Heart right ventricle (tissue), 16 donors: Measurements from ENCODE around the gene JPH2. TPM values are rescaled to one million over a fixed set of nuclear protein-coding genes. Genes with fewer than 3 reads are reported as not detected.

Experiments used
- ATAC-seq, 8 donors: fragments of 200-7000 bp; cut with Tn5 transposase; one replicate each; pipeline ENCODE4 v1.9.1; 2020; ENCODE audit warnings: mild to moderate bottlenecking in 8 of 8, moderate library complexity in 8 of 8, moderate number of reproducible peaks in 1 of 8
- DNase-seq, 2 donors: peaks; one replicate each; pipeline ENCODE4 v3.0.0-alpha.2; 2020
- H3K27ac ChIP-seq, 10 donors: fragments of 200-600 bp; sonication (generic) in 2 of 10; one replicate each; pipeline versions ENCODE4 v1.5.0 to v1.8.0; 2020 to 2022; ENCODE audit warnings: mild to moderate bottlenecking in 3 of 10
- H3K27me3 ChIP-seq, 7 donors: fragments of 200-600 bp; one replicate each; pipeline ENCODE4 v1.8.0; 2021 to 2022; ENCODE audit warnings: mild to moderate bottlenecking in 2 of 7
- H3K36me3 ChIP-seq, 9 donors: fragments of 200-600 bp; sonication (generic) in 1 of 9; one replicate each; pipeline versions ENCODE4 v1.5.0 to v1.8.0; 2020 to 2022; ENCODE audit warnings: mild to moderate bottlenecking in 2 of 9
- H3K4me1 ChIP-seq, 9 donors: fragments of 200-600 bp; sonication (generic) in 1 of 9; one replicate each; pipeline versions ENCODE4 v1.5.0 to v1.8.0; 2020 to 2022; ENCODE audit warnings: mild to moderate bottlenecking in 4 of 9
- H3K4me3 ChIP-seq, 10 donors: fragments of 200-600 bp; sonication (generic) in 2 of 10; one replicate each; pipeline versions ENCODE4 v1.5.0 to v1.8.0; 2020 to 2022; ENCODE audit warnings: mild to moderate bottlenecking in 7 of 10, moderate library complexity in 2 of 10
- H3K9me3 ChIP-seq, 11 donors: fragments of 200-600 bp in 10 of 11; sonication (generic) in 2 of 11; one replicate each; pipeline versions ENCODE4 v1.5.0 to v1.8.0; 2013 to 2022; ENCODE audit warnings: mild to moderate bottlenecking in 2 of 11, control low read depth in 1 of 11, moderate library complexity in 1 of 11
- CTCF ChIP-seq, 9 donors: fragments of 200-600 bp; sonication (generic) in 2 of 9; IDR thresholded peaks; one replicate each; pipeline versions ENCODE4 v1.5.0 to v1.8.0; 2021 to 2022; ENCODE audit warnings: antibody characterized with exemption in 9 of 9, mild to moderate bottlenecking in 5 of 9, moderate library complexity in 1 of 9
- WGBS, 2 donors: extraction: QIAGEN DNeasy Blood & Tissue Kit; methylation state at CpG; one replicate each; pipeline ENCODE4 v1.1.7; 2013; ENCODE audit warnings: inconsistent platforms in 1 of 2; 5-methylcytosine and 5-hydroxymethylcytosine counted together
- intact Hi-C, 10 donors: fragments of 100-400 bp; cut with DNase I; formaldehyde crosslinking; loops; one replicate each; pipeline versions ENCODE4 v1.11.1 to v1.14.2; 2022
- polyA plus RNA-seq, 2 donors: library from polyadenylated mRNA; stranded (reverse); fragments of 200-250 nt; gene quantifications; one replicate each; pipeline ENCODE4 v1.2.3, GENCODE V29; 2013
- total RNA-seq, 10 donors: library from RNA; stranded (reverse); fragmentation: NEBNext Ultra II Directional in 3 of 10; extraction: Animal tissue kit (Norgen Biotek cat#: 25700) in 3 of 10; gene quantifications; one replicate each; pipeline versions ENCODE4 v1.2.1 to v1.2.4, GENCODE V29; 2021 to 2023
- donor health status: Arrhythmogenic right ventricular cardiomyopathy.
- donor health status: ischemic (EF 13 %, LVEDD 7.1; RV severe dilation, severe dysfunction).
- donor health status: healthy with polysubstance abuse.
- donor health status: DM: no; HTN: yes; CAD: no.
- donor health status: DM: no; HTN: no; CAD: no.
- donor health status: ischemic (EF 25% LVEDD 6.9; RV normal size, moderate dysfunction).
- donor health status: ischemic (EF 25% LVEDD 5.7; RV mildly dilated, moderate dysfunction).
- donor health status: healthy.
- donor health status: DM: yes; HTN: yes; CAD: no.
- donor health status: Ischemic cardiomyopathy.
- donor health status: ischemic (EF 35%, LVEDD 5.7; RV mildly dilated, moderate dysfunction).
- donor health status: nonischemic (EF 11% LVEDD 7.7; RV severe dilation, severe dysfunction).
- donor health status: DM: yes; HTN: yes; CAD: no.
- donor health status: PGD.
- donor health status: ischemic (EF 29% LVEDD 5.4; RV normal size, mild dysfunction).
- donor health status: nonischemic (EF 23%, LVEDD 6.1; RV moderate dilation, normal function).

Gene JPH2
- total and polyA plus RNA-seq, 12 donors: 61.9 to 215 (median 146) TPM

DNA sequence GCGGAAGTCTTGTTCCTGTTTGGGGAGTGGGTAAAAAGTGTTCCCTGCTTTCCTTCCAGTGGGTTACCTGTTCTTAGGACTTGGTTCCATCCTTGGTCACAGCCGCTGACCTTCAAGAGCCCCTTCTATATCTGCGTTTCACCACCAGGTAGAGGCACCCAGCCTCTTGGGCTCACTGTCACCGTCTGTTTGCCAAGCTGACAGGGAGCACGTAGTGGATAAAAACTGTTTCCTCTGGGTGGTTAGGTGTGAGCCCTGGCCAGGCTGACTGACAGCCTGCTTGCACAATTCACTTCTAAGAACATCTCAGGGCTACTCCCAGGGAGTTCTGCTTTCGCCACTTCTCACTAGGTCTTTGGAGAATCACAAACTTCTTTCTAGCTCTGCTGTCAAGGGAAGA is 1.8 kb upstream of the JPH2 start:
- Histone ChIP-seq H3K4me3 (no peak overlapping the region), H3K36me3 (no peaks in the 10 kb centered on the region), H3K27ac (peak overlapping the region; percentile 58 to 98 (median 93)), H3K9me3 (no peaks in the 10 kb centered on the region), H3K4me1 (peaks cover 6 to 42% (median 21%) of the 10 kb centered on the region in 9 donors), H3K27me3 (peaks cover 0 to 27% (median 0%) of the 10 kb centered on the region in 7 donors)
- ATAC-seq (peak in 2 of 8 donors; percentile 16 to 36), DNase-seq (no peak)
- intact Hi-C loops: loop anchor here in 6 of 10 donors (1.0 to 10.0 kb wide), 5 partner anchors 36 to 434 kb away; no protein-coding TSS in a partner anchor
- 41 to 60% methylated on average over 6 of the region's 6 CpGs for WGBS, 2 donors
- TF ChIP-seq CTCF (IDR thresholded peaks at IDR 0.05): no peak

DNA sequence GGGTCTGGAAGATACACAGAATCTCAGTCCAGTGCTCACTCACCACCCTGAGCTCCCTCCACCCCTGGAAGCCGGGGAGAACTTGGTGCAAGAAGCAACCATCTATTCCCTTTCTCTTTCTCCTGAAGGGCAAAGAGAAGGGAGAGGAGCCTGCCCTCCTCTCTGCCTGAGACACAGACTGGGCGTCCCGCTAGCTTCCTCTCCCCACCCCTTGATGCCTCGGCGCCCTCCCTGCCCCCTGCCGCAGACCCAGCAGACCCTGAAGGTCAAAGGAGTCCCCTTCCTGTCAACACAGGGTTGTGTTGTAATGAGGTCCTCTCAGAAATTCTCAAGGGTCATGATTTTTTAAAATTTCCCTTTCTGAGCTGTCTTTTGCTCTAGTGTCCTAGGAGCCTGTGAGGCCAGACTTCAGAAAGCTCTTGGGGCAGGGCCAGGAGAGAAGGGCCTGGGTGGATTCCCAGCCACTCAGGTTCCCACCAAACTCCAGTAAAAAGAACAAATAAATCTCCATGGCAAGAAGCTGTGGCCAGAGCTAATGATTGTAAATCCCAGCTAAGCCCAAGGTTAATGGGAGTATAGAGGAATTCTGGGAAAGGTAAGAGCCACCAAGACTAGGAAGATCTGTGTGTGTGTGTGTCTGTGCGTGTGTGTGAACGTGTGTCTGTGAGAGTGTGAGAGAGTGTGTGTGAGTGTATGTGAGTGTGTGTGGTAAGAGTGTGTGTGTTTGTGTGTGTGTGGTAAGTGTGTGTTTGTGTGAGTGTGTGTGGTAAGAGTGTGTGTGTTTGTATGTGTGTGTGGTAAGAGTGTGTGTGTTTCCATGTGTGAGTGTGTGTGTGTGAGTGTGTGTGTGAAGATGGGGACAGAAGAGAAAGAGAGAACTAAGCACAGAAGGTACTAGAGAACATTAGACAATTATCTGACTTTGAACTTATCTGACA is 1.1 kb upstream of the JPH2 start:
- TF ChIP-seq CTCF (IDR thresholded peaks at IDR 0.05): no peak
- Histone ChIP-seq H3K36me3 (no peaks in the 10 kb centered on the region), H3K4me3 (peak overlapping the region in 9 of 10 donors; percentile 29 to 73 (median 60)), H3K9me3 (no peaks in the 10 kb centered on the region), H3K27me3 (peaks cover 0 to 29% (median 0%) of the 10 kb centered on the region in 7 donors), H3K27ac (peak overlapping the region; percentile 79 to 98 (median 93)), H3K4me1 (peaks cover 6 to 45% (median 21%) of the 10 kb centered on the region in 9 donors)
- ATAC-seq (peak; percentile 6 to 45 (median 38)), DNase-seq (no peak)
- intact Hi-C loops: loop anchor here in 8 of 10 donors (1.0 to 10.0 kb wide), 7 partner anchors 36 to 433 kb away; no protein-coding TSS in a partner anchor
- 20 to 26% methylated on average over 8 of the region's 8 CpGs for WGBS, 2 donors

- intact Hi-C loops: loop anchor here in 7 of 10 donors (1.0 to 10.0 kb wide), 7 partner anchors 34 to 432 kb away; no protein-coding TSS in a partner anchor
Measured at GRCh38 chr20:44186674-44187053, 324 bp downstream of the JPH2 start.

More at GRCh38 chr20:44186674-44187053, 324 bp downstream of the JPH2 start:
- peak in 5 of 8 donors; percentile 0 to 24 (median 1) for ATAC-seq
- WGBS, 2 donors: 4 to 16% methylated on average over 14 of the region's 14 CpGs
- Histone ChIP-seq H3K4me1 (peaks cover 6 to 58% (median 21%) of the 10 kb centered on the region in 9 donors), H3K27ac (peak overlapping the region; percentile 79 to 98 (median 93)), H3K4me3 (peak overlapping the region; percentile 20 to 73 (median 60)), H3K9me3 (no peaks in the 10 kb centered on the region), H3K27me3 (peaks cover 0 to 32% (median 0%) of the 10 kb centered on the region in 7 donors), H3K36me3 (no peaks in the 10 kb centered on the region)
- no peak for TF ChIP-seq CTCF (IDR thresholded peaks at IDR 0.05)
- DNase-seq: no peak
